ENCODE results near the gene RING1. TPM values are rescaled to one million over a fixed set of nuclear protein-coding genes. Genes with fewer than 3 reads are reported as not detected.

RING1 gene
- total RNA-seq, 3 donors from 2014 or later: 64.7 to 66.5 (median 66.3) TPM

DNA sequence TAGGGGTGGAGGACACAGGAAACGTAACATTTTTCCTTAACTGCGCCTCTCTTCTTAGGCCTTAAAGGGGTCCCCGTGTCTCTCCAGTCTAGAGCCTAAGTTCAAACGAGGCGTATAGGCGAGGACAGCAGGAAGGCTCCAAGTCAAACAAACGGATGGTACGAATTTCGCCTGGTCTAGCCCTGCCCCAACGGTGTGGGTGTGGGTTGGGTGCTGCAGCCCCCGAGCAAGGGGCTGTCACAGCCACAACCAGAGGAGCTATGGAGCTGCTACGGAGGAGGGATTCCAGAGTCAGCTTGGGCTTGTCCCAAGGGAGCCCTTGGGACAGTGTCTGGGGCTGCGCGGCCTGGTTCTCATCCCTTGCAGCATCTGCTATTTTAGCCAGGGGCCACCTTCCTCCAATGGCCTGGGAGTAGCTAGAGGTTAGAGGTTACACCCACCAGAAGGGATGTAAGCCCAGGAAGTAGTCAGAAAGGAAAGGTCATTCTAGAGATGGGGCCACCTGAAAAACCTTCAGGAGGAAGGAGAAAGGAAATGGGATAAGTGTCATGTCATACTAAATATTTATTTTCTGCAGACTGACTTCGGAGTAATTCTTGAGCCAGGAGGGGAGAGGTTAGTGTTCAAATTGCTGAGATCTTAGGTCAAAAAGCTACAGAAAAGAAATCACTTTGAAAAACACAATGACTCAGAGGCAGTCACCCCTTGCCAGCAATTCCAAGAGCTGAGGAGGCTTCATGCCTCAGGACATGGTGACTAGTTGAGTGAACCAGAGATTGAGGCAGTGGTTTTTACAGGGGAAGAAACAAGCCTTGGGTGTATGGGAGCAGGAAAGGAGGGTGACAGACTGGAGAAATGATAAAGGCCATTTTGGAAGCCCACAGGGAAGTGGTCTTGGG lies 41.7 kb downstream of the RING1 start:
- DNase-seq (no peak), ATAC-seq (no peak)

GRCh38 chr6:33250731-33251130 lies 42.4 kb downstream of the RING1 start:
- H3K36me3 Mint-ChIP-seq (ENCODE audit: insufficient read depth): peaks cover 11% of the 10 kb centered on the region
- ATAC-seq: no peak

More for the DNA sequence above, 41.7 kb downstream of the RING1 start:
- Mint-ChIP-seq H3K36me3 (ENCODE audit: insufficient read depth) (peaks cover 11% of the 10 kb centered on the region), H3K4me3 (peak overlapping the region; percentile 89), H3K27me3 (ENCODE audit: low read depth) (no peaks in the 10 kb centered on the region), H3K9me3 (no peaks in the 10 kb centered on the region), H3K4me1 (ENCODE audit: low read depth) (peaks cover 36% of the 10 kb centered on the region)

DNA sequence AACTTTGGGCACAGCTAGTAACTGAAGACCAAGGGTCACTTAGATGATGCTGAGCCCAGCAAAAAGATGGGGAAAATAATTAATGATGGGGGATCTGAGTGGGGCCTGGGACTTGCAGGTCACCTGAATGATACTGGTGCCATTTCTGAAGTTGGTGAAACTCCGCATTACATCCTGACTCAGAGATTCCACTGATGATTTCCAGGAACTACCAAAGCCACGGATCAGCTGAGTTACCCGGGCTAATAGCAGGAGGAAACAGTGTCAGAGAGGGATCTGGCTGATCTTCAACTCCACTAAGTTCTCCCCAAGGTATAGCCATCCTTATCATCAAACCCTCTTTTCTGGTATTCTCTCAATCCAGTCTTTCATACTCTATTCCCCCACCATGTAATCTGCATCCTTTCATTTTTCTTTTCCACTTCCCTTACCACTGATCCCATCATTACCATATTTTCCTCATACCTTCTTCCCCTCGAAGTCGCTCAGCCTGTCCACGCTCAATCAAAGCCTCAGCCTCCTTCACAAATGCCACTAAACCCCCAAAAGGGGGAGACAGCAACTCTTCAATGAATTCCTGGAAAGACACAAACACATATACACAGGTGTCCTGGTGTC lies 43.2 kb downstream of the RING1 start:
- Mint-ChIP-seq H3K4me3 (peak overlapping the region; percentile 7), H3K9me3 (no peaks in the 10 kb centered on the region), H3K36me3 (ENCODE audit: insufficient read depth) (peaks cover 11% of the 10 kb centered on the region), H3K4me1 (ENCODE audit: low read depth) (peaks cover 36% of the 10 kb centered on the region), H3K27me3 (ENCODE audit: low read depth) (no peaks in the 10 kb centered on the region)
- no peak for ATAC-seq
- DNase-seq: no peak

More at GRCh38 chr6:33250731-33251130, 42.4 kb downstream of the RING1 start:
- DNase-seq: no peak
- Mint-ChIP-seq H3K27me3 (ENCODE audit: low read depth) (no peaks in the 10 kb centered on the region), H3K9me3 (no peaks in the 10 kb centered on the region), H3K4me3 (peak overlapping the region; percentile 89), H3K4me1 (ENCODE audit: low read depth) (peaks cover 36% of the 10 kb centered on the region)

GRCh38 chr6:33252759-33253158 lies 44.5 kb downstream of the RING1 start:
- no peak overlapping the region for H3K4me3 Mint-ChIP-seq
- no peak for DNase-seq
- no peaks in the 10 kb centered on the region for H3K9me3 Mint-ChIP-seq
- ATAC-seq: no peak
- peaks cover 11% of the 10 kb centered on the region for H3K36me3 Mint-ChIP-seq (ENCODE audit: insufficient read depth)
- H3K27me3 Mint-ChIP-seq (ENCODE audit: low read depth): no peaks in the 10 kb centered on the region
- H3K4me1 Mint-ChIP-seq (ENCODE audit: low read depth): peaks cover 36% of the 10 kb centered on the region

DNA sequence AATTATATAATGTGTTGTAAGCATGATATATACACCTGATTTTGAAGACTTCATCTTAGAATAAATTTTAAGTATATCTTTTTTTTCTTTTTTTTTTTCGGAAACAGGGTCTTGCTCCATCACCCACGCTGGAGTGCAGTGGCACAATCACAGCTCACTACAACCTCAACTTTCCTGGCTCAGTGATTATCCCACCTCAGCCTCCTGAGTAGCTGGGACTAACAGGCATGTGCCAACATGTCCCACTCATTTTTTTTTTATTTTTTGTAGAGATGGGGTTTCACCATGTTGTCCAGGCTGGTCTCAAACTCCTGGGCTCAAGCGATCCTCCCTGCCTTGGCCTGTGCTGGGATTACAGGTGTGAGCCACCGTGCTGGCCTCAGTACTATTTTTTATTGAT lies 46.3 kb downstream of the RING1 start:
- Mint-ChIP-seq H3K4me3 (no peak overlapping the region), H3K36me3 (ENCODE audit: insufficient read depth) (peaks cover 11% of the 10 kb centered on the region), H3K9me3 (no peaks in the 10 kb centered on the region), H3K27me3 (ENCODE audit: low read depth) (no peaks in the 10 kb centered on the region), H3K4me1 (ENCODE audit: low read depth) (peaks cover 23% of the 10 kb centered on the region)
- no peak for ATAC-seq
- no peak for DNase-seq

GRCh38 chr6:33259032-33259431 lies 50.7 kb downstream of the RING1 start:
- H3K9me3 Mint-ChIP-seq: no peaks in the 10 kb centered on the region
- H3K36me3 Mint-ChIP-seq (ENCODE audit: insufficient read depth): peaks cover 17% of the 10 kb centered on the region
- DNase-seq: no peak
- H3K4me1 Mint-ChIP-seq (ENCODE audit: low read depth): no peaks in the 10 kb centered on the region
- no peak for ATAC-seq
- no peaks in the 10 kb centered on the region for H3K27me3 Mint-ChIP-seq (ENCODE audit: low read depth)
- H3K4me3 Mint-ChIP-seq: no peak overlapping the region

Other genes starting within 250 kb of the RING1 start
- gene BRD2, start 239.9 kb upstream of the RING1 start, total RNA-seq: 100 to 1,000 TPM; 338 to 358 (median 348) TPM
- 1 to 10 TPM; 2.0 to 2.1 (median 2.1) TPM for gene HLA-DOA, start 198.9 kb upstream of the RING1 start, total RNA-seq
- 10 to 100 TPM; 18.0 to 31.5 (median 19.8) TPM for gene HLA-DPA1, start 134.9 kb upstream of the RING1 start, total RNA-seq
- 1 to 10 TPM; 6.0 to 9.8 (median 6.3) TPM for gene HLA-DPB1, start 132.5 kb upstream of the RING1 start, total RNA-seq
- gene COL11A2, start 16.0 kb upstream of the RING1 start, total RNA-seq: under 1 TPM; 0.48 to 0.98 (median 0.60) TPM
- 10 to 100 TPM; 55.2 to 62.3 (median 60.8) TPM for gene RXRB, start 7.8 kb upstream of the RING1 start, total RNA-seq
- 10 to 100 TPM; 68.7 to 78.3 (median 72.1) TPM for gene SLC39A7, start 7.6 kb upstream of the RING1 start, total RNA-seq
- gene HSD17B8, start 3.8 kb upstream of the RING1 start, total RNA-seq: 10 to 100 TPM; 11.7 to 20.1 (median 19.4) TPM
- gene VPS52, start 63.4 kb downstream of the RING1 start, total RNA-seq: 10 to 100 TPM; 51.2 to 65.4 (median 63.5) TPM
- gene RPS18, start 63.6 kb downstream of the RING1 start, total RNA-seq: 1,000 to 10,000 TPM; 4,231 to 4,415 (median 4,409) TPM
- gene B3GALT4, start 68.6 kb downstream of the RING1 start, total RNA-seq: 1 to 10 TPM; 2.6 to 3.8 (median 3.7) TPM
- gene WDR46, start 80.7 kb downstream of the RING1 start, total RNA-seq: 100 to 1,000 TPM; 188 to 198 (median 197) TPM
- 100 to 1,000 TPM; 153 to 157 (median 153) TPM for gene PFDN6, start 81.1 kb downstream of the RING1 start, total RNA-seq
- 10 to 100 TPM; 11.6 to 15.8 (median 15.4) TPM for gene RGL2, start 90.4 kb downstream of the RING1 start, total RNA-seq
- 100 to 1,000 TPM; 265 to 315 (median 301) TPM for gene TAPBP, start 105.6 kb downstream of the RING1 start, total RNA-seq
- 1 to 10 TPM; 6.1 to 9.4 (median 8.9) TPM for gene ZBTB22, start 109.2 kb downstream of the RING1 start, total RNA-seq
- 10 to 100 TPM; 73.6 to 88.5 (median 81.5) TPM for gene DAXX, start 114.5 kb downstream of the RING1 start, total RNA-seq
- gene KIFC1, start 183.3 kb downstream of the RING1 start, total RNA-seq: 1 to 10 TPM; 7.3 to 8.3 (median 7.4) TPM
- gene PHF1, start 202.5 kb downstream of the RING1 start, total RNA-seq: 10 to 100 TPM; 24.4 to 29.4 (median 26.8) TPM
- 10 to 100 TPM; 76.6 to 84.5 (median 79.2) TPM for gene CUTA, start 209.6 kb downstream of the RING1 start, total RNA-seq
- gene SYNGAP1, start 211.6 kb downstream of the RING1 start, total RNA-seq: 10 to 100 TPM; 18.6 to 23.4 (median 20.2) TPM
- gene ZBTB9, start 246.1 kb downstream of the RING1 start, total RNA-seq: 10 to 100 TPM; 22.9 to 23.4 (median 22.9) TPM